ENCODE results near the gene SYCE1L. TPM values are rescaled to one million over a fixed set of nuclear protein-coding genes. Genes with fewer than 3 reads are reported as not detected.
"Not testable (repeated sequence)": the region's sequence is repeated elsewhere in the genome, so short reads cannot be mapped to it uniquely, and the experiment has no call there.

Gene SYCE1L
- polyA plus RNA-seq, 3 donors: 0.29 TPM; not detected in 2

GRCh38 chr16:77236063-77236511 lies 36.9 kb downstream of the SYCE1L start:
- H3K79me2 ChIP-seq (ENCODE audit: insufficient read depth, low read length): no peaks in the 10 kb centered on the region
- H3K4me1 ChIP-seq (ENCODE audit: control insufficient read depth in 1 of 2, insufficient read depth in 2 of 2, low read length in 2 of 2): no peaks in the 10 kb centered on the region
- no peak overlapping the region for H3K27ac ChIP-seq (ENCODE audit: low read depth in 1 of 2, low read length in 2 of 2)
- H3K36me3 Mint-ChIP-seq: no peaks in the 10 kb centered on the region
- intact Hi-C loops (cut with micrococcal nuclease): loop anchor here (2.0 to 5.0 kb wide), 2 partner anchors 347 to 351 kb away; no protein-coding TSS in a partner anchor
- H3K27me3 Mint-ChIP-seq (ENCODE audit: low read depth in 3 of 3): peaks cover 8 to 14% (median 11%) of the 10 kb centered on the region in 3 donors
- H3K4me2 ChIP-seq (replicated peaks; ENCODE audit: extremely low read depth, low read length, poor library complexity, severe bottlenecking): peak overlapping the region; percentile 11
- H2AFZ ChIP-seq (ENCODE audit: insufficient read depth, low read depth, low read length, poor library complexity, severe bottlenecking): peak overlapping the region; percentile 61
- H3K27me3 ChIP-seq (ENCODE audit: control insufficient read depth in 2 of 2, insufficient read depth in 2 of 2, low read length in 2 of 2): no peaks in the 10 kb centered on the region
- H3K4me1 Mint-ChIP-seq: peaks cover 3% of the 10 kb centered on the region
- no peaks in the 10 kb centered on the region for H4K20me1 ChIP-seq (ENCODE audit: insufficient read depth, low read length)
- 2% methylated on average over 21 of the region's 21 CpGs for WGBS (ENCODE audit: insufficient coverage)
- peak overlapping the region; percentile 39 to 63 for H3K4me3 Mint-ChIP-seq
- peak; percentile 98 for TF ChIP-seq CTCF (IDR thresholded peaks at IDR 0.05)
- no peaks in the 10 kb centered on the region for H3K9me3 ChIP-seq (replicated peaks in 1 of 2; ENCODE audit: control insufficient read depth in 1 of 2, insufficient read depth in 1 of 2, low read length in 2 of 2)
- DNase-seq: peak; percentile 72 to 80 (median 77)
- no peak overlapping the region for H3K9ac ChIP-seq (ENCODE audit: insufficient read depth, low read length, poor library complexity, severe bottlenecking)
- H3K4me3 ChIP-seq (replicated peaks in 1 of 3; ENCODE audit: low read depth in 2 of 3, low read length in 3 of 3): peak overlapping the region in 1 of 3 experiments; percentile 12
- no peaks in the 10 kb centered on the region for H3K36me3 ChIP-seq (replicated peaks in 1 of 2; ENCODE audit: control insufficient read depth in 1 of 2, insufficient read depth in 2 of 2, low read length in 2 of 2)
- no peak overlapping the region for H3K27ac Mint-ChIP-seq
- no peaks in the 10 kb centered on the region for H3K9me3 Mint-ChIP-seq

GRCh38 chr16:77238593-77238992 lies 39.4 kb downstream of the SYCE1L start:
- Histone ChIP-seq H3K4me3 (replicated peaks in 1 of 3; ENCODE audit: low read depth in 2 of 3, low read length in 3 of 3) (no peak overlapping the region), H2AFZ (ENCODE audit: insufficient read depth, low read depth, low read length, poor library complexity, severe bottlenecking) (no peak overlapping the region), H3K4me2 (replicated peaks; ENCODE audit: extremely low read depth, low read length, poor library complexity, severe bottlenecking) (no peak overlapping the region), H3K27ac (ENCODE audit: low read depth in 1 of 2, low read length in 2 of 2) (no peak overlapping the region), H3K79me2 (ENCODE audit: insufficient read depth, low read length) (no peaks in the 10 kb centered on the region), H3K9ac (ENCODE audit: insufficient read depth, low read length, poor library complexity, severe bottlenecking) (no peak overlapping the region), H3K27me3 (ENCODE audit: control insufficient read depth in 2 of 2, insufficient read depth in 2 of 2, low read length in 2 of 2) (no peaks in the 10 kb centered on the region), H3K9me3 (replicated peaks in 1 of 2; ENCODE audit: control insufficient read depth in 1 of 2, insufficient read depth in 1 of 2, low read length in 2 of 2) (no peaks in the 10 kb centered on the region), H3K4me1 (ENCODE audit: control insufficient read depth in 1 of 2, insufficient read depth in 2 of 2, low read length in 2 of 2) (no peaks in the 10 kb centered on the region), H3K36me3 (replicated peaks in 1 of 2; ENCODE audit: control insufficient read depth in 1 of 2, insufficient read depth in 2 of 2, low read length in 2 of 2) (no peaks in the 10 kb centered on the region), H4K20me1 (ENCODE audit: insufficient read depth, low read length) (no peaks in the 10 kb centered on the region)
- no peak overlapping the region for H3K4me3 Mint-ChIP-seq
- no peak for TF ChIP-seq CTCF (IDR thresholded peaks at IDR 0.05)
- no peak overlapping the region for H3K27ac Mint-ChIP-seq
- peaks cover 0 to 2% (median 0%) of the 10 kb centered on the region in 7 donors for H3K9me3 Mint-ChIP-seq
- H3K4me1 Mint-ChIP-seq: peaks cover 3% of the 10 kb centered on the region
- intact Hi-C loops (cut with micrococcal nuclease): loop anchor here in 1 of 2 donors (5.0 kb wide), 1 partner anchor 349 kb away; no protein-coding TSS in a partner anchor
- H3K36me3 Mint-ChIP-seq: no peaks in the 10 kb centered on the region
- no peak for DNase-seq
- 100% methylated on average over 2 of the region's 5 CpGs for WGBS (ENCODE audit: insufficient coverage)
- peaks cover 10 to 14% (median 12%) of the 10 kb centered on the region in 3 donors for H3K27me3 Mint-ChIP-seq (ENCODE audit: low read depth in 3 of 3)

- H3K4me1 ChIP-seq (ENCODE audit: control insufficient read depth in 1 of 2, insufficient read depth in 2 of 2, low read length in 2 of 2); H3K4me1 Mint-ChIP-seq; H3K79me2 ChIP-seq (ENCODE audit: insufficient read depth, low read length); H2AFZ ChIP-seq (ENCODE audit: insufficient read depth, low read depth, low read length, poor library complexity, severe bottlenecking); H3K9me3 Mint-ChIP-seq; H3K36me3 ChIP-seq (replicated peaks in 1 of 2; ENCODE audit: control insufficient read depth in 1 of 2, insufficient read depth in 2 of 2, low read length in 2 of 2); DNase-seq; H3K27me3 ChIP-seq (ENCODE audit: control insufficient read depth in 2 of 2, insufficient read depth in 2 of 2, low read length in 2 of 2); H3K4me2 ChIP-seq (replicated peaks; ENCODE audit: extremely low read depth, low read length, poor library complexity, severe bottlenecking); H3K4me3 ChIP-seq (replicated peaks in 1 of 3; ENCODE audit: low read depth in 2 of 3, low read length in 3 of 3); H3K9me3 ChIP-seq (replicated peaks in 1 of 2; ENCODE audit: control insufficient read depth in 1 of 2, insufficient read depth in 1 of 2, low read length in 2 of 2); intact Hi-C loops (cut with micrococcal nuclease); H3K4me3 Mint-ChIP-seq; H4K20me1 ChIP-seq (ENCODE audit: insufficient read depth, low read length); H3K36me3 Mint-ChIP-seq; H3K27me3 Mint-ChIP-seq (ENCODE audit: low read depth in 3 of 3); H3K9ac ChIP-seq (ENCODE audit: insufficient read depth, low read length, poor library complexity, severe bottlenecking); H3K27ac Mint-ChIP-seq; H3K27ac ChIP-seq (ENCODE audit: low read depth in 1 of 2, low read length in 2 of 2): not testable (repeated sequence)
- 100% methylated on average over 2 of the region's 5 CpGs for WGBS (ENCODE audit: insufficient coverage)
These were observed 43.3 kb downstream of the SYCE1L start for GRCh38 chr16:77242471-77242870.

All from CD14-positive monocyte (primary cell).